Loucy (cell line): Measurements from ENCODE around the gene TESK1.
A peak's percentile ranks its signal among the peaks of the same experiment; 100 is the strongest.

ENCODE experiments used
- H2AFZ ChIP-seq: fragments of 200-600 bp; sonication (generic); 2 replicates; pipeline ENCODE4 v1.6.0; 2016; ENCODE audit warnings: antibody characterized with exemption, mild to moderate bottlenecking, low read length, moderate library complexity
- H3F3A ChIP-seq: fragments of 200-600 bp; 2 replicates; pipeline ENCODE4 v1.6.0; 2016; ENCODE audit warnings: antibody characterized with exemption, low read depth, mild to moderate bottlenecking
- H3K27me3 ChIP-seq: fragments of 200-600 bp; sonication (generic); 2 replicates; pipeline ENCODE4 v1.6.1; 2014; ENCODE audit warnings: low read length, mild to moderate bottlenecking; ENCODE audit not compliant: insufficient read depth, poor library complexity, severe bottlenecking
- H3K36me3 ChIP-seq: fragments of 200-600 bp; sonication (generic); 2 replicates; pipeline ENCODE4 v1.6.1; 2016; ENCODE audit warnings: low read length; ENCODE audit not compliant: insufficient read depth
- H3K4me1 ChIP-seq: fragments of 200-600 bp; sonication (generic); 2 replicates; pipeline ENCODE4 v1.5.1; 2014; ENCODE audit warnings: low read length, mild to moderate bottlenecking; ENCODE audit not compliant: insufficient read depth, poor library complexity, severe bottlenecking
- H3K4me2 ChIP-seq: fragments of 200-600 bp; sonication (generic); 2 replicates; pipeline ENCODE4 v1.6.0; 2014; ENCODE audit warnings: antibody characterized with exemption, low read length, low read depth, mild to moderate bottlenecking; ENCODE audit not compliant: poor library complexity, severe bottlenecking
- H3K4me3 ChIP-seq: fragments of 200-600 bp; sonication (generic); 2 replicates; pipeline ENCODE4 v1.5.1; 2014; ENCODE audit warnings: low read length, mild to moderate bottlenecking, mixed read lengths; ENCODE audit not compliant: poor library complexity, severe bottlenecking
- H3K79me2 ChIP-seq: fragments of 200-600 bp; sonication (generic); 2 replicates; pipeline ENCODE4 v1.6.1; 2014; ENCODE audit warnings: low read length; ENCODE audit not compliant: insufficient read depth
- H3K9ac ChIP-seq: fragments of 200-600 bp; sonication (generic); 2 replicates; pipeline ENCODE4 v1.6.0; 2014; ENCODE audit warnings: mild to moderate bottlenecking, low read depth, low read length, moderate library complexity; ENCODE audit not compliant: poor library complexity, severe bottlenecking
- H3K9me2 ChIP-seq: fragments of 200-600 bp; sonication (generic); replicated peaks from 2 replicates; pipeline ENCODE4 v1.6.1; 2016; ENCODE audit warnings: low read depth, low read length, mixed read lengths
- H3K9me3 ChIP-seq: fragments of 200-600 bp; sonication (generic); 2 replicates; pipeline ENCODE4 v1.6.1; 2014; ENCODE audit warnings: mild to moderate bottlenecking, antibody characterized with exemption, low read length, low read depth; ENCODE audit not compliant: insufficient read depth
- H4K20me1 ChIP-seq: fragments of 200-600 bp; sonication (generic); 2 replicates; pipeline ENCODE4 v1.6.0; 2014; ENCODE audit warnings: antibody characterized with exemption, low read length, mild to moderate bottlenecking; ENCODE audit not compliant: insufficient read depth, poor library complexity, severe bottlenecking
- CTCF ChIP-seq: fragments of 200-600 bp; sonication (generic); conservative IDR thresholded peaks from 2 replicates; pipeline ENCODE4 v1.5.1; 2014; ENCODE audit warnings: mild to moderate bottlenecking, antibody characterized with exemption, low read length
- EZH2phosphoT487 ChIP-seq: fragments of 200-600 bp; IDR thresholded peaks from 2 replicates; pipeline ENCODE4 v1.6.1; 2018; ENCODE audit warnings: antibody characterized with exemption, mild to moderate bottlenecking, moderate library complexity, borderline replicate concordance

Gene TESK1

DNA sequence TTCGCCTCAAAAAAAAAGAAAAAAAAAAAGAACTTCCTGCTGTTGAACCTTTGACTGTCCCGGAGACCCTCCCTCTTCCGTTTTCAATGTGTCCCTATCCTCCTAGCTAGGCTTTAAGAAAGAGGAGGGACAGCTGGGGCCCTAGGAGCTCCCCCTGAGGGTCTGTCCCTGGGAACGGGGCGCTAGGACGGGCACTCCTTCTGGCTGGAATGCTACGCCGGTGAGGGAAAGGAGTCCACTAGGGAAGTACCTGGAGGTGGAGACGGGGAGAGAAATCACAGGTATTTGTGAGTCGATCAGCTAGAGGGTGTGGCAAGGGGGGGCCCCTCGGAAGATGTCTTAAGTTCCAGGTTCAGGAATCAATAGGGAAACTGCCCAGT, 41.1 kb downstream of the TESK1 start:
- Histone ChIP-seq H3K27me3 (no peaks in the 10 kb centered on the region), H3K36me3 (no peaks in the 10 kb centered on the region), H3K9me2 (no peaks in the 10 kb centered on the region), H3K9me3 (no peaks in the 10 kb centered on the region), H3K4me1 (peaks cover 36% of the 10 kb centered on the region), H4K20me1 (peaks cover 6% of the 10 kb centered on the region), H3K79me2 (peaks cover 55% of the 10 kb centered on the region), H3F3A (peaks cover 8% of the 10 kb centered on the region; the same call in 1 of the 2 replicates), H3K4me3 (peak overlapping the region; percentile 80), H3K9ac (peak overlapping the region; percentile 85), H3K4me2 (peak overlapping the region; percentile 98), H2AFZ (peak overlapping the region; percentile 70)
- no peak for TF ChIP-seq EZH2phosphoT487
- no peak for TF ChIP-seq CTCF

DNA sequence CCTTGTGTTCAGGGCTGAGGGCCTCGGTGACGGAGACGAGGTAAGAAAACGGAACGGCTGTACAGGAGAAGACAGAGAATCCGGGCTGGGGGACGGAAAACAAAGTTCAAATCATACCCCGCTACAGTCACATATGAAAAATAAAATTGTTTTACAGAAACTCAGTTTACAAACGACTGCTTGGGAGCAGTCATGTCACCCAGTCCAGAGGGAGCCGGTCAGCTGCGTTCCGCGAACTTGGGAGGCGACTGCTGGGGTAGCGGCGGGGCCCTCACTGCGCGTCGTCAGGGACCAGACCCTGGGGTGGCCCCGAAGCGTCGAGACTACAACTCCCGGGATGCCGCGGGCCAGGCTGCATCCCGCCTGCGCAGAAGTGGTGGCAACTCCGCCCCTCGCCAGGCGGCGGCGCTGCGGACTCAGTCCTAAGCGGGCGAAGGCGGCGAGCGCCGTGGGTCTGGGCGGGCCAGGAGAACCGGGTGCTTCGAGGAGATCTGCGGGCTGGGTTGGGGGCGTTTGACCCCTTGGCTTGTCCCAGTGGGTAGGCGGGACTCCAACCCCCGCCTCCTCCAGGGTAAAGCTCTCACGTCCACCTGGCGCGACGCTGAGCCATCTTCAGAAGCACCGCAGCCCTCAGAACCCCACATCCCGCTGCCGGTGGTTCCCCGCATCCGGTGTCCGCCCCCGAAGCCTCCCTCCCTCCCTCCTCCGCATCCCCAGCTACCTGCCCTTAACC, 41.6 kb downstream of the TESK1 start:
- peak overlapping the region; percentile 98 for H3K4me2 ChIP-seq
- peaks cover 41% of the 10 kb centered on the region for H3K4me1 ChIP-seq
- peaks cover 8% of the 10 kb centered on the region; the same call in 1 of the 2 replicates for H3F3A ChIP-seq
- H3K79me2 ChIP-seq = peaks cover 61% of the 10 kb centered on the region
- no peaks in the 10 kb centered on the region for H3K9me2 ChIP-seq
- TF ChIP-seq EZH2phosphoT487 (no peak), CTCF (peak; percentile 78)
- H3K4me3 ChIP-seq = peak overlapping the region; percentile 80
- H3K9ac ChIP-seq = peak overlapping the region; percentile 85
- H3K27me3 ChIP-seq = no peaks in the 10 kb centered on the region
- no peaks in the 10 kb centered on the region for H3K36me3 ChIP-seq
- peaks cover 6% of the 10 kb centered on the region for H4K20me1 ChIP-seq
- H2AFZ ChIP-seq = peak overlapping the region; percentile 70
- no peaks in the 10 kb centered on the region for H3K9me3 ChIP-seq

GRCh38 chr9:35649431-35650340, 44.6 kb downstream of the TESK1 start:
- no peaks in the 10 kb centered on the region for H3K9me2 ChIP-seq
- TF ChIP-seq EZH2phosphoT487 = no peak
- no peak for TF ChIP-seq CTCF
- H3K27me3 ChIP-seq = no peaks in the 10 kb centered on the region
- peak overlapping the region; percentile 98 for H3K4me2 ChIP-seq
- H3K4me3 ChIP-seq = peak overlapping the region; percentile 80
- no peaks in the 10 kb centered on the region for H3K36me3 ChIP-seq
- peaks cover 47% of the 10 kb centered on the region for H3K4me1 ChIP-seq
- peak overlapping the region; percentile 48 for H2AFZ ChIP-seq
- H3K9me3 ChIP-seq = no peaks in the 10 kb centered on the region
- H4K20me1 ChIP-seq = peaks cover 6% of the 10 kb centered on the region
- H3K79me2 ChIP-seq = peaks cover 59% of the 10 kb centered on the region
- H3F3A ChIP-seq = peaks cover 8% of the 10 kb centered on the region; the same call in 1 of the 2 replicates
- H3K9ac ChIP-seq = peak overlapping the region; percentile 85
